Gastroesophageal sphincter (tissue), 4 donors: Measurements from ENCODE around the gene HOGA1. TPM values are rescaled to one million over a fixed set of nuclear protein-coding genes. Genes with fewer than 3 reads are reported as not detected.
"Not testable (repeated sequence)": the region's sequence is repeated elsewhere in the genome, so short reads cannot be mapped to it uniquely, and the experiment has no call there.

ENCODE experiments used
- ATAC-seq: fragments of 150-250 bp; one replicate; pipeline ENCODE4 v1.9.1; 2016; ENCODE audit warnings: mild to moderate bottlenecking, moderate library complexity
- H3K27ac ChIP-seq, 4 donors: fragments of 200-600 bp; sonication (generic) in 3 of 4; 1 replicate in 3 of 4; 2 replicates in 1 of 4; pipeline ENCODE4 v1.5.1; 2016 to 2019
- H3K27me3 ChIP-seq: fragments of 200-600 bp; sonication (generic); one replicate; pipeline ENCODE4 v1.5.1; 2019
- H3K36me3 ChIP-seq, 2 donors: fragments of 200-600 bp; sonication (generic); one replicate each; pipeline ENCODE4 v1.5.1; 2019; ENCODE audit warnings: control low read depth in 1 of 2
- H3K4me1 ChIP-seq, 3 donors: fragments of 200-600 bp; sonication (generic); 1 replicate in 2 of 3; 2 replicates in 1 of 3; pipeline ENCODE4 v1.5.1; 2016 to 2019; ENCODE audit warnings: control low read depth in 2 of 3
- H3K4me3 ChIP-seq, 2 donors: fragments of 200-600 bp; sonication (generic); one replicate each; pipeline ENCODE4 v1.5.1; 2019; ENCODE audit warnings: mild to moderate bottlenecking in 1 of 2, moderate library complexity in 1 of 2
- H3K9me3 ChIP-seq, 3 donors: fragments of 200-600 bp; sonication (generic); one replicate each; pipeline ENCODE4 v1.5.1; 2017 to 2019; ENCODE audit warnings: control low read depth in 2 of 3
- EP300 ChIP-seq: sonication (generic); formaldehyde crosslinking; IDR thresholded peaks from one replicate; pipeline ENCODE4 v1.6.1; 2017; ENCODE audit warnings: antibody characterized with exemption, mild to moderate bottlenecking
- POLR2A ChIP-seq, 2 donors: fragments of 450-650 bp; IDR thresholded peaks; one replicate each; pipeline ENCODE4 v1.6.1; 2017; ENCODE audit warnings: antibody characterized with exemption in 2 of 2, mild to moderate bottlenecking in 2 of 2, moderate library complexity in 1 of 2
- POLR2AphosphoS5 ChIP-seq: sonication (generic); formaldehyde crosslinking; IDR thresholded peaks from one replicate; pipeline ENCODE4 v1.6.1; 2017; ENCODE audit warnings: antibody characterized with exemption
- WGBS, 2 donors: methylation state at CpG; one replicate each; pipeline ENCODE4 v1.1.5; 2018; ENCODE audit warnings: low coverage in 1 of 2; 5-methylcytosine and 5-hydroxymethylcytosine counted together
- total RNA-seq, 4 donors: library from RNA; depleted of rRNA; stranded (reverse); fragments of >200 nt; gene quantifications; one replicate each; pipeline ENCODE4 v1.1.0, GENCODE V29; 2016
- TF ChIP-seq, protein P1 (sequence below), 4 experiments: fragments of 200-600 bp in 2 of 4; fragments of 450-650 bp in 2 of 4; sonication (generic) in 1 of 4; IDR thresholded peaks; one replicate each; pipeline ENCODE4 v1.5.1; 2017 to 2019; ENCODE audit warnings: antibody characterized with exemption in 4 of 4, mild to moderate bottlenecking in 2 of 4, moderate library complexity in 2 of 4

The HOGA1 gene
- total RNA-seq, 4 donors from 2014 or later, result 0.62 to 2.5 (median 1.1) TPM

DNA sequence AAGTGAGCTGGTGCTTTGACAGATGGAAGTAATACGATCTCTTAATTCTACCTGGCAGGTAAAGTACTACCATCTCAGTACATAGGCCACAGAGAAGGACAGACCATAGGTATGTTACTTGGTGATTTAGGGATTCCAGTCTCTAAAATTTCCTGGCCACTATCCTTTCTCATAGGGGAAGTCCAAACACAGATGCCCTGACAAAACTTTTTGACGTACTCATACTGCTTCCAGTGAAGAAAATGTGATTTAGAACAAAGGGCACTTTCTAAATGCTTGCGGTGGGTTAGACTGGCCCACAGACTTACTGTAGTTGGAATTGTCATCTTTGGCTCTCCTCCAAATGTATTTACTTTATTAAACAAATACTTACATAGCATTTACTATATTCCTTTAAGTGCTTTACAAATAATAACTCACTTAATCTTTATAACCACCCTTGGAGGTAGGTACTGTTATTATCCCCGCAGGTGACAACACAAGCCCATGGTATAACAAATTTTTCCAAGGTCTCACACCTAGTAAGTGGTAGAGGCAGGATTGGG lies 59.3 kb downstream of the HOGA1 start:
- Histone ChIP-seq H3K27ac (no peak overlapping the region), H3K4me3 (no peak overlapping the region), H3K36me3 (peaks cover 0 to 34% of the 10 kb centered on the region in 2 donors), H3K27me3 (no peaks in the 10 kb centered on the region), H3K4me1 (peaks cover 3 to 37% (median 8%) of the 10 kb centered on the region in 3 donors), H3K9me3 (no peaks in the 10 kb centered on the region)
- TF ChIP-seq, protein P1, sequence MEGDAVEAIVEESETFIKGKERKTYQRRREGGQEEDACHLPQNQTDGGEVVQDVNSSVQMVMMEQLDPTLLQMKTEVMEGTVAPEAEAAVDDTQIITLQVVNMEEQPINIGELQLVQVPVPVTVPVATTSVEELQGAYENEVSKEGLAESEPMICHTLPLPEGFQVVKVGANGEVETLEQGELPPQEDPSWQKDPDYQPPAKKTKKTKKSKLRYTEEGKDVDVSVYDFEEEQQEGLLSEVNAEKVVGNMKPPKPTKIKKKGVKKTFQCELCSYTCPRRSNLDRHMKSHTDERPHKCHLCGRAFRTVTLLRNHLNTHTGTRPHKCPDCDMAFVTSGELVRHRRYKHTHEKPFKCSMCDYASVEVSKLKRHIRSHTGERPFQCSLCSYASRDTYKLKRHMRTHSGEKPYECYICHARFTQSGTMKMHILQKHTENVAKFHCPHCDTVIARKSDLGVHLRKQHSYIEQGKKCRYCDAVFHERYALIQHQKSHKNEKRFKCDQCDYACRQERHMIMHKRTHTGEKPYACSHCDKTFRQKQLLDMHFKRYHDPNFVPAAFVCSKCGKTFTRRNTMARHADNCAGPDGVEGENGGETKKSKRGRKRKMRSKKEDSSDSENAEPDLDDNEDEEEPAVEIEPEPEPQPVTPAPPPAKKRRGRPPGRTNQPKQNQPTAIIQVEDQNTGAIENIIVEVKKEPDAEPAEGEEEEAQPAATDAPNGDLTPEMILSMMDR (IDR thresholded peaks at IDR 0.05), result no peak
- WGBS, 2 donors, result 75 to 85% methylated on average over 3 to 4 of the region's 4 CpGs
- no peak for ATAC-seq

DNA sequence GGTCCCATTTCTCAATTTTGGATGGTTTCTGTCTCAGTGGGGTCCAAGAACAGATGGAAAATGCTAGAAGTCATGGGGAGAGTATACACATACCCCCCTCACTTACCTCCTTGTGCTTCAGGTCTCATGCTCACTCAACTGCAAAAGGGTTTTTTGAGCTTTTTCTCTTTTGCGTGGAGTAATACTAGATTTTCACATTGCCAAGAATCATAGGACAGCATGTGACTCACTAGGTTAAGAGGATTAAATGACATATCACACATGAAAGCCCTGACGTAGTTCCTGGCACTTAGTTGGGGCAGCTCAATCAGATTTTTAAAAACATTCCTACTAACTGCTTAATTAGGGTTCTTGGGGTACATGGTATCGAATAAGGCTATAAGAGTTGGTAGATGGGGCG lies 60.7 kb downstream of the HOGA1 start:
- Histone ChIP-seq H3K9me3 (no peaks in the 10 kb centered on the region), H3K36me3 (peaks cover 0 to 34% of the 10 kb centered on the region in 2 donors), H3K4me3 (no peak overlapping the region), H3K4me1 (peaks cover 3 to 51% (median 8%) of the 10 kb centered on the region in 3 donors), H3K27me3 (no peaks in the 10 kb centered on the region), H3K27ac (no peak overlapping the region)
- no peak for ATAC-seq
- 87 to 92% methylated on average over 3 to 4 of the region's 4 CpGs for WGBS, 2 donors
- no peak for TF ChIP-seq POLR2AphosphoS5
- TF ChIP-seq, protein P1 (IDR thresholded peaks at IDR 0.05), result no peak
- no peak for TF ChIP-seq EP300
- no peak for TF ChIP-seq POLR2A (IDR thresholded peaks at IDR 0.05)

DNA sequence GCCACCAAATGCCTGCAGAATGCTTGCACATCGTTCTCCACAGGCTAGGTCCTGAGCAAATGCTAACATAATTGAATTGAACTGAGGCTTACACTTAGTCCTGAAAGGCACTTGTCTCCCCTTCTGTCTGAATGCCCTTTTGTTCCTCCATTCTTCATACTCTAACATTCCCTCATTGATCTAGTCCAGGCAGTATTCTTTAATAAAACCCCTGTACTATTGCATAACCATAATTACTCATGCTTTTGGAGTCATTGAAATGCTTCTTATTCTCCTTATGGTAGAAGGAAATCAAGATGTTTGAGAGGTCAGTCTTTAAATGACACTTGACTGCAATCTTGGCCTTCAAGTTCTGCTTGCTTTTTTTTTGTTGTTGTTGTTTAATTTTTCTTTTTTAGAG lies 63.4 kb downstream of the HOGA1 start:
- H3K9me3 ChIP-seq, result no peaks in the 10 kb centered on the region
- WGBS, 2 donors, result 71 to 78% methylated on average over 1 of the region's 1 CpG
- H3K27me3 ChIP-seq, result no peaks in the 10 kb centered on the region
- no peak overlapping the region for H3K4me3 ChIP-seq
- TF ChIP-seq POLR2AphosphoS5, result no peak
- no peak for TF ChIP-seq EP300
- no peak for TF ChIP-seq POLR2A (IDR thresholded peaks at IDR 0.05)
- TF ChIP-seq, protein P1 (IDR thresholded peaks at IDR 0.05), result no peak
- H3K36me3 ChIP-seq, result peaks cover 0 to 52% of the 10 kb centered on the region in 2 donors
- peak; percentile 46 for ATAC-seq
- H3K4me1 ChIP-seq, result peaks cover 0 to 40% (median under 1%) of the 10 kb centered on the region in 3 donors
- H3K27ac ChIP-seq, result peak overlapping the region in 1 of 4 donors; percentile 50

DNA sequence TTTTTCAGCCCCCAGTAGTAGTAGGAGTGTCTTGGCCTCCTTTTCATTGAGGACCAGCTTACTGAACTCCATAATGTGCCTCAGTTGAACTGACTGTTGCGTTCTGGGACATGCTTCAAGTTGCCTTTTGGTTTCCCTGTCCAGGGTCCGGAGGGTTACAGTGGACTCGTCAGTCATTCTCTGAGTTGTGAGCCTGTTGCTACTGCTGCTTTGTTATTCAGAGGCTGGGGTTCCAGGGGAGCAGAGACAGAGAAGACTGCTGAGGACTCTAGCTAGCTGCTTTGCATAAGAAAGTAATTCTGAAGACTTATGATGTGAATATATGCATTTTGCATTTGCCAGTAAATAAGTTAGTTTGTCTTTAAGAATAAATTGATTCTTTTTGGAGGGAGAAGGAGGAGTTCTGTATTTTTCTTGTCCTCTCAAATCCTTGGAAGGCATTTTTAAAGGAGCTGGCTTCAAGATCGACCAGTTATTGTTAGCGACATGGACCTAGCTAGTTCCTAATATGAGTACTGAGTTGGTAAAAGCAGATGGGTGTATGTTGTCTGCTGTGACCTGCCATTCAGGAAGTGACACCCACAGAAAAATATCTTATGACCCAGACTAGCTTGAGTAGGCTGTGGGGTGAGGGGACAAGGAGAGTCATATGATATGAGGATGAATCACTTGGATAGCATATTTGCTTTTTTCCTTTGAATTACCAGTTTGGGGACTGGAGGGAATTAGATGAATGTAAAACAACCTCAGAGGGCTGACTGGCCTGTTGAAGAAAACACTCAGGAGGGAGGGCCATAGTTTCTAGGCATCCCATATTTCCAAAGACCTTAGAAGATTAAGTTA lies 64.6 kb downstream of the HOGA1 start:
- 45 to 66% methylated on average over 2 of the region's 5 CpGs for WGBS, 2 donors
- Histone ChIP-seq H3K4me1 (peaks cover 0 to 30% (median 0%) of the 10 kb centered on the region in 3 donors), H3K27ac (peak overlapping the region in 3 of 4 donors; percentile 3 to 50 (median 30)), H3K27me3 (no peaks in the 10 kb centered on the region), H3K9me3 (no peaks in the 10 kb centered on the region), H3K36me3 (peaks cover 0 to 65% of the 10 kb centered on the region in 2 donors), H3K4me3 (no peak overlapping the region)
- TF ChIP-seq EP300 (no peak), POLR2AphosphoS5 (no peak), POLR2A (IDR thresholded peaks at IDR 0.05) (peak in 1 of 2 donors; percentile 15)
- TF ChIP-seq, protein P1 (IDR thresholded peaks at IDR 0.05), result no peak
- peak; percentile 82 for ATAC-seq

DNA sequence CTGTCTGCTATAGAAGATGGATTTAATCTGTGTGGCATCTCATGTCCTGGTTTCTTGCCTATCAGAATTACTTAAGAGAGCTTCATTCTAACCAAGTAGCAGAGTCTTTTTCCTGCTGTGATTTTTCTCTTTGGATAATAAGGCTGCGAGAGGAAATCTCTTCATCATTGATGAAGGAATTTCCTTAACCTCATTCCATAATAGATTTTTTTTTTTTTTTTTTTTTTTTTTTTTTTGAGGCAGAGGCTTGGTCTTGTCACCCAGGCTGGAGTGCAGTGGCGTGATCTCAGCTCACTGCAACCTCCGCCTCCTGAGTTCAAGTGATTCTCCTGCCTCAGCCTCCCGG lies 65.2 kb downstream of the HOGA1 start:
- H3K4me3 ChIP-seq, H3K9me3 ChIP-seq, ATAC-seq, H3K27me3 ChIP-seq: not testable (repeated sequence)
- 50 to 89% methylated on average over 1 to 3 of the region's 4 CpGs for WGBS, 2 donors
- peaks cover 0 to 65% of the 10 kb centered on the region in 2 donors for H3K36me3 ChIP-seq
- peaks cover 0 to 30% (median 0%) of the 10 kb centered on the region in 3 donors for H3K4me1 ChIP-seq
- H3K27ac ChIP-seq, result peak overlapping the region in 2 of 4 donors; percentile 29 to 30
